AG04449 (cell line): Measurements from ENCODE around the gene RTL10.
A peak's percentile ranks its signal among the peaks of the same experiment; 100 is the strongest.

Experiments
- CTCF ChIA-PET: fragments of 350-600 bp; formaldehyde crosslinking; extraction: SDS; loops from one replicate; lab custom pipeline; 2021; ENCODE audit warnings: antibody characterized with exemption; lab: Yijun Ruan, JAX
- POLR2A ChIA-PET: fragments of 400-600, 350-600 bp; formaldehyde crosslinking; extraction: SDS; loops from one replicate; lab custom pipeline; 2020; ENCODE audit warnings: antibody characterized with exemption, inconsistent platforms; lab: Yijun Ruan, JAX
- DNase-seq: peaks from one replicate; pipeline ENCODE4 v3.0.0-alpha.2; 2010; ENCODE audit warnings: low read depth, low spot score
- H3K4me3 ChIP-seq: 2 replicates; pipeline ENCODE4 v1.5.1; 2011; ENCODE audit warnings: low read depth, mild to moderate bottlenecking, control low read depth, low read length
- CTCF ChIP-seq: IDR thresholded peaks from one replicate; pipeline ENCODE4 v1.5.1; 2011; ENCODE audit warnings: mild to moderate bottlenecking, moderate library complexity, low read length, control low read depth, inconsistent platforms; ENCODE audit not compliant: insufficient read depth; ENCODE audit errors: missing control alignments

RTL10 gene

GRCh38 chr22:19810381-19811201, 44.1 kb downstream of the RTL10 start:
- ChIA-PET POLR2A (interaction anchor here (1.0 kb wide), 1 partner anchor 90 kb away, joined by 4 read pairs; no protein-coding TSS in a partner anchor), CTCF (interaction anchor here (1.0 to 2.6 kb wide), 4 partner anchors 9 to 80 kb away, joined by 3 to 15 read pairs (median 4); no protein-coding TSS in a partner anchor)
- H3K4me3 ChIP-seq = no peak overlapping the region
- peak; percentile 19 for TF ChIP-seq CTCF
- peak; percentile 63 for DNase-seq

GRCh38 chr22:19809741-19810140, 44.9 kb downstream of the RTL10 start:
- CTCF ChIA-PET = interaction anchor here (1.2 kb wide), 1 partner anchor 9 kb away, joined by 5 read pairs; no protein-coding TSS in a partner anchor
- POLR2A ChIA-PET = interaction anchor here (1.0 kb wide), 1 partner anchor 91 kb away, joined by 4 read pairs; no protein-coding TSS in a partner anchor
- DNase-seq = no peak
- no peak for TF ChIP-seq CTCF
- H3K4me3 ChIP-seq = no peak overlapping the region

GRCh38 chr22:19808873-19809478, 45.7 kb downstream of the RTL10 start:
- no peak for TF ChIP-seq CTCF
- ChIA-PET POLR2A (no interaction called here), CTCF (interaction anchor here (1.2 kb wide), 1 partner anchor 9 kb away, joined by 5 read pairs; no protein-coding TSS in a partner anchor)
- H3K4me3 ChIP-seq = no peak overlapping the region
- no peak for DNase-seq

- DNase-seq = no peak
- CTCF ChIA-PET = no interaction called here
- no peak for TF ChIP-seq CTCF
- H3K4me3 ChIP-seq = no peak overlapping the region
- POLR2A ChIA-PET = no interaction called here
Observed at GRCh38 chr22:19807914-19808872, 46.5 kb downstream of the RTL10 start.

GRCh38 chr22:19807161-19807913, 47.3 kb downstream of the RTL10 start:
- no peak for DNase-seq
- TF ChIP-seq CTCF = no peak
- ChIA-PET CTCF (interaction anchor here (0.9 kb wide), 1 partner anchor 20 kb away, joined by 3 read pairs; no protein-coding TSS in a partner anchor), POLR2A (no interaction called here)
- no peak overlapping the region for H3K4me3 ChIP-seq
